HG03139 (cell line): ENCODE measurements around the gene HECTD2.
"Not testable (repeated sequence)": the region's sequence is repeated elsewhere in the genome, so short reads cannot be mapped to it uniquely, and the experiment has no call there.

Source experiments
- ATAC-seq: cut with Tn5 transposase; IDR thresholded peaks from one replicate; pipeline ENCODE4 v1.9.1; 2021; ENCODE audit not compliant: unreplicated experiment

The HECTD2 gene

GRCh38 chr10:91472911-91473310, 62.8 kb downstream of the HECTD2 start:
- no peak for ATAC-seq

DNA sequence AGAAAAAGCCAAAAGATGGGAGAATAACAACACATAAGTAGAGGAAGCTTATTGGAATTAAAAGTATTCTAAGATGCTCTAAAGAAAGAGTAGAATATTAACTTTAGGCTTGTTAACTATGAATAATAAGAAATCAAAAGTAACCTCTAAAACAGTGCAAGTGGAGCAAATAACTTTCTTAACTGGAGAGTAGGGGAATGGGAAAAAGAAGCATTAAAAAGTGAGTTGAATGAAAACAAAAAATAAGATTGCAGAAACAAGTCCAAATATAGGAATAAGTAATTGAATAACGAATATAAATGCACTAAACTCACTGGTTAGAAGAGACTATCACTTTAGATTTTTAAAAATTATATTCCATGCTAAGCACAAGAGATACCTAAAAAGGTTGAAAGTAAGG, 63.9 kb downstream of the HECTD2 start:
- no peak for ATAC-seq

- ATAC-seq: no peak
Observed at GRCh38 chr10:91477236-91477635, 67.1 kb downstream of the HECTD2 start.

DNA sequence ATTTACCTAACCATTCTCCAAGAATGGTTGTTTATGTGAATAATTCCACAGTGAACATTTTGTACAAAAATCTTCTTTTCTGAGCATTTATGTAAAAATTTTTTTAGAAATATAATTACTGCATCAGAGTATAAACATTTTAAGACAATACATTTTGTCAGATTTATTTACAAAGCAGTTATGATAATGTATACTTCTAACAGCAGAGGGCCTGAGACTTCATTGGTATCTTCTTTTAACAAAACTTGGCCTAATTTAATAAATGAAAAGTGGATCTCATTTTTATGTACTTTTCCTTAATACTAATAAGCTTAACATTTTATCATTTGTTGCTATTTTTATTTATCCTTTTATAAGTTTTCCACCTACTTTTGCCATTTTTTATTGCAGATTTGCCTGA, 69.4 kb downstream of the HECTD2 start:
- ATAC-seq: no peak

- ATAC-seq: no peak
Observed at GRCh38 chr10:91487911-91488582, 77.9 kb downstream of the HECTD2 start.

GRCh38 chr10:91493313-91493712, 83.2 kb downstream of the HECTD2 start:
- no peak for ATAC-seq

- no peak for ATAC-seq
Observed at GRCh38 chr10:91495402-91495801, 85.3 kb downstream of the HECTD2 start.

DNA sequence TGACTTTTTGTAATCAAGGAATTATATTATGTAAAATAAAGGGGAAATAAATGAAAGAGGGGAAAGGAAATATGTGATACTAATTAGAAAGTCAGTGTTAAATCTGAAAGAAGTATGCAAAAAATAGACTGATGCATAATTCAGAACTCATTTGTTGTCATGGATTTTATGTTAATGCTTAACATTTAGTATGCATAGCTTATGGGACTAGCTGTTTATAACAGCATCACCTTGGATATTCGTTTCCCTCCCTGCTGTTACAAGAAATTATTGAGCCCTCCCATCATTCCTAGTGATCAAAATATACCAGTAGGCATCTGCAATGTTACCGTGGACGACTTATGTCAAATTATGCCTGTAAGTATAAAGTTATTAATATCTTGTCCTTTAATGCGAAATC, 85.9 kb downstream of the HECTD2 start:
- ATAC-seq: no peak

- no peak for ATAC-seq
Observed at GRCh38 chr10:91511549-91512330, 101.6 kb downstream of the HECTD2 start.

- ATAC-seq: no peak
Observed at GRCh38 chr10:91512458-91512857, 102.3 kb downstream of the HECTD2 start.

DNA sequence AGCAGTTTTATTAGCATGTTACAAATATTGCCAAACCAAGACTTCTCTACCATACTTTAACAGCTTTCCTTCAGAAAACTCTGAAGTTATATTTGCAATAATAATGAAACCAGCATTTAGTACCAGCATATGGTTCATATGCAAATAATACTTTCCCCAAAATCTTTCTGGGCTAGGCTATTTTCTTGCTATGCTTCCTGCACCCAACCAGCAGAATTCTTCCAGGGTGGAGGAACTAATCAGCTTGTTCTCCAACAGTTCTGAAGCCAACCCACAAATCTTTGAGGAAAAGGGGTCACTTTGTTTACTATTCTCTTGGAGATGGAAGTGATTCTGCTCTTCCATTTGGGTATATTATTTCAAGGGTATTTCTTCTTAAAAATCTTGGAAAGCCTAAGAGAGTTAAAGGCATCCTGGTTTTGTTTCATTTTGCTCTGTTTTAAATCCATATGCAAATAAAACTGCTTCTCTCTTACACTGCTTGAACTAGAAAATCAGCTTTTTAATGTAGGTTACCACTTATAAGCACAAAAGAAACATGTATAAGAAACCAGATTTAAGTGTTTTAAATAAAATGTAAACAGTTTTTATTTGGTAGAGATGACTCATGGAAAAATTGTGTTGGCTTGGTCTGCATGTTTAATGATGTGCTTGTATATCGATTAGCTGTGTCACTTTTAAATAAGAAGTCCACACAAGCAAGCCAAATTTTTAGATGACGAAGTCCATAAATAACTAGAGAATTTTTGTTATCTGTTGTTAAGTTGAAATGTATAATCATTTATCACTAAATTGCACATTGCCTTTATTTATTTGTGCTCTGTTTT, 103.7 kb downstream of the HECTD2 start:
- ATAC-seq: no peak

GRCh38 chr10:91514787-91515186, 104.6 kb downstream of the HECTD2 start:
- no peak for ATAC-seq

DNA sequence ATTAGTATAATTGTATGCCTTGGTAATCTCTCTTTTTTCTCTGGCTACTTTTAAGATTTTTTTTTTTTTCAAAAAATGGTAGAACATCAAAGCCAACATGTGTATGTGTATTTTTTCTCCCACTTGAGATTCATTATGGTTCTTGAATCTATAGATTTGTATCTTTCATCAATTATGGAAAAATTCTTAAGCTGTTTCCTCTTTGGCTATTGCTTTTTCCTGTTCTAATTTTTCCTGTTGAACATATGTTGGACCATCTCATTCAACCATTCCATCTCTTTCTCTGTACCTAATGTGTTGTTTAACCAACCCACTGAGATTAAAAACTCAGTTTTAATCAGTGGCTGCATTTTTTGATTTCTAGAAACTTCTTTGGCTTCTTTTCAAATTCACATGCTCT, 107.2 kb downstream of the HECTD2 start:
- ATAC-seq: no peak

DNA sequence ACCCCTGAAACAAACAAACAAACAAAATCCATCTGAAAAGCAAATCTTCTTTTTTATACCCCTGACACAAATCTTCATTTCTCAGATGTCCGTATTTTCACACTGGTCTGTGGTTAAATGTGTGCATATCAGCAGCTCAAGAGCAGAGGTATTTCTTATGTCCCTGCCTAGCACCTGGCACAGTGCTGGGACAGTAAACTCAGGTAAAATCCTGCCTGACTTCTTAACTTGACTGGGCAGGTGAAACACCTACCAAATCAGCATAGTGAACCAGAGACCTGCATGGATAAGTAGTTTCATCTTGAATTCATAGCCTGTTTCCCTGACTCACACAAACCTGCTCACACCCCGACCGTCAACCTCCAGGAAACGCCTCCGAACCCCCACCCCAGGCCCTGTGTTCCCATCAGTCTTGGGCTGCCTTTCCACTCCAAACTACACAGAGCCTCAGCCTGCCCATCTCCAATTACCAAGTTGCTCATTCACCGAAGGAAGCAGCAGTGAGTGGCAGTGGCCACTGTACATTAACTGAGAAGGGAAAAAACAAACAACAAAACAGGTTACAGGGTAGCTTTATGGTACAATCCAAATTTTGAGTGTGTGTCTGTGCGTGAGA, 109.9 kb downstream of the HECTD2 start:
- no peak for ATAC-seq

DNA sequence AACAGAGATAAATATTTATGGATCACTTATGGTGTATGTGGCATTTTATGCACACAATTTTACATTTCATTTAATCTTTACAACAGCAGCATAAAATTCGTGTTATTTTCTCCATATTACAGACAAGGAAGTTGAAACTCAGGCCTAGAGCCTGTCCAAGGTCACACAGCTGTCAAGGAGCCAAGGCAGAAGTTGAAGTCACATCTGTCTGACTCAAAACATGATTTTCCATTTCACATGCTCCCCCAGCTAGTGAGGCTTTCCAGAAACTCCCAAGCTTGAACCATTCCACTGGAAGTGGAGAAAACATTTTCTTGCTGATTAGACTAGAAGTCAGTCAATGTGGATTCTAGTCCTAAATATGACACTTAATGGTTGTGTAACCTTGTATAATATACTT, 110.5 kb downstream of the HECTD2 start:
- ATAC-seq: no peak

DNA sequence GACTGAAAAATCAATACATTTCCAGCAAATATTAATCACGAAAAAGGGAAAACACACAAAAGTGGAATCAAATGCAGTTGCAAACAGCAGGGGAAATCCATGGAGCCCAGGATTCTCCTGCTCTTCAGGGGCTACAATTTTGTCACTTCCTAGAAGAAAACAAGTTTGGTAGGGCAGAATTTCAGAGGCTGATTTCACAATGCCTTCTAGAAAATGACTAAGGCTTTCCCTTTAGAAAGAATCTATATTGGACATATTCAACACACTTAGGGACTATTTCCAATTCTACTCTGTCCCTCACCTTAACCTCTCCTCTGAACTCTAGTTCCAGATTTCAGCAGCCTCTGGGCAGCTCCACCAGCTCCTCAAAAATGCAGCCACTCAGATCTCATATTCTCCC, 111.3 kb downstream of the HECTD2 start:
- ATAC-seq: no peak

GRCh38 chr10:91525896-91526712, 116.0 kb downstream of the HECTD2 start:
- ATAC-seq: no peak

DNA sequence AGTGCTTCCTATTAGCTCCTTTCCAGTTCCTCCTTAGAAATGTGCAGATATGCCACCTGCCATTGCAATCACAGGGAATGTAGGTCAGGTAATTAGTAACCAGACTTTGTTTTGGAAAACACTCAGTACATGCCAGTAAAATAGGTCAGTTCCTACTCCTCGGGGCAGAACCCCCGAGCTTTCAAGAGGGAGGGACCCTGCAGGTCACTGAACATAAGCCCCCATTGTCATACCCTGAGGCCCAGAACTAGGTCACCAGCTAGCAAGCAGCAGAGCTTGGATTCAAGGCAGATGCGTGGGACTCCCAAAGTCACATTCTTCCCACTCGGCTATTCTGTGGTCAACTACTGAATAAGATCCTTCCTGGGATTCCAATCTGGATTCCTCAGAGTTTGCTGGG, 117.9 kb downstream of the HECTD2 start:
- ATAC-seq: no peak

GRCh38 chr10:91528768-91529167, 118.6 kb downstream of the HECTD2 start:
- no peak for ATAC-seq

GRCh38 chr10:91534789-91535188, 124.6 kb downstream of the HECTD2 start:
- ATAC-seq: not testable (repeated sequence)
